Measurements from ENCODE around the gene SLC25A43.
"Not testable (repeated sequence)": the region's sequence is repeated elsewhere in the genome, so short reads cannot be mapped to it uniquely, and the experiment has no call there.

Gene SLC25A43

DNA sequence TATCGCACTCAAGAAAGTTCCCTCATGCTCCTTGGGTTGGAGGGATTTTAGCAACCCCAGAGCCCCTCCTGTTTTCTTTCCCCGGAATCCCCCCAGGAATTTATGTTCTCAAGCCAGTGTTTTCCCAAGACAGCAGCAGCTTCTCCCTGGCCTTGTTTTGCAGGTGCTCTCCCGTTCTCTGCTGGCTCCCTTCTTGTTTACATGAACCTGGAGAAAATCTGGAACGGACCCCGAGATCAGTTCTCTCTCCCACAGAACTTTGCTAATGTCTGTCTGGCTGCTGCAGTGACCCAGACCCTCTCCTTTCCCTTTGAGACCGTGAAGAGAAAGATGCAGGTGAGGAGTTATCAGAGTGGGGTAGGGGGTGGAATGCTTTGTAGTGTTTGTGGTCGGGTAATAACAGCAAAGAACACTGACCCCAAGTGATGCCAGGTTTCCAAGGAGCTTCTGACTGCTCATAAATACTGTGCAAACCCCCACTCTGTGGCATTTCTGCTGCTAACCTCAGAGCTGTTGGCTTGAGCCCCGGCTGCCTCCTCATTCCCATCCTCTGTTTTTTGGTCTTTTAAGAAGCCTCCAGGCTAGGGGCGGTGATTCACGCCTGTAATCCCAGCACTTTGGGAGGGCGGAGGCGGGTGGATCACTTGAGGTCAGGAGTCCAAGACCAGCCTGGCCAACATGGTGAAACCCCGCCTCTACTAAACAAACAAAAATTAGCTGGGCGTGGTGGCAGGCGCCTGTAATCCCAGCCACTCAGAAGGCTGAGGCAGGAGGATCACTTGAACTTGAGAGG lies 11.1 kb downstream of the SLC25A43 start:
- DNase-seq: no peak

- DNase-seq: no peak
Measured at GRCh38 chrX:119410854-119411253, 11.7 kb downstream of the SLC25A43 start.

GRCh38 chrX:119411959-119412358 lies 12.8 kb downstream of the SLC25A43 start:
- no peak for DNase-seq

GRCh38 chrX:119417376-119417775 lies 18.2 kb downstream of the SLC25A43 start:
- no peak for DNase-seq

DNA sequence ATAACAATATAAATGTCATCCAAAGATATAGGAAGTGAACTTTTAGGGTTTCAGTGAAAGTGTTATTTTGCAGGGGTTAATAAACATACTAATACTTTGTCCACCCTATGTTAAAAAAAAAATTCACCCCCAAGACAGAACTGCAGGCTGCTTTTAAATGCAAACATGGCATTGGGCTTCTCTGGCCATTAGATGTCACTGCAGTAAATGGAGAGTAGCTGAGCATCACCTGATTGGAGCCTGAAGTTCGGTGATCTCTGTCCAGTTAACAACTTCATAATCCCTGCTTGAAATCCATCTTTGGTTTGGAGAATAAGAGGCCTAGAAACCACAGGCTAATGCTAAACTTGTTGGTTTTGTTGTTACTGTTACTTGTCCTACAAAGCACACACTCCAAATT lies 18.7 kb downstream of the SLC25A43 start:
- no peak for DNase-seq

GRCh38 chrX:119419146-119419545 lies 20.0 kb downstream of the SLC25A43 start:
- no peak for DNase-seq

GRCh38 chrX:119419898-119420297 lies 20.8 kb downstream of the SLC25A43 start:
- no peak for DNase-seq

DNA sequence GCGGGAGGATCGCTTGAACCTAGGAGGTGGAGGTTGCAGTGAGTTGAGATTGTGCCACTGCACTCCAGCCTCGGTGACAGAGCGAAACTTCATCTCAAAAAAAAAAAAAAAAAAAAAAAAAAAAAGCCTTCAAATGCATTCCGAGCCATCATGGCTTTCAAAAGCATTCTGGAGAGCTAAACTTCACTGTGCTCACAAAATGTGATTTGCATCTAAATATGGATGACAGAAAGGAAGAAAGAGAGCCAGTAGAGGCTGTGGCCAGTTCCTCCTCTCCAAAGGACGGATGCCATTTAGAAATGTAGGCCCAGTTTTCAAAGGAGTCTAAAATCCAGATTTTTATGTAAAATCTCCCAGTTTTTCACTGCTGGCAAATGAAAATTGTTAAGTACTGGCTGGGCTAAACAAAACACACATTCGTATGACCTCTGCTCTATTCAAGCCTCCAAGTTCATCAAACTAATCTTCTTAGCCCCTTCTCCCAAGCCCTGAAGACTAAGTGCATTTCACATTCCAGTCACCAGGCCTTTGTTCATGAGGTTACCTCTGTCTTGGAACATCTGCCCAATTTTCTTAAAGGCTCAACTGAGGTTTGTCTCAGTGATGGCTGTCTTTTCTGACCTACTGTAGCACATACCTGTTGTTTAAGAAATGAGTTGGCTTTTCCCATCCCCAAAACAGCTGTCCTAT lies 22.0 kb downstream of the SLC25A43 start:
- no peak for DNase-seq

DNA sequence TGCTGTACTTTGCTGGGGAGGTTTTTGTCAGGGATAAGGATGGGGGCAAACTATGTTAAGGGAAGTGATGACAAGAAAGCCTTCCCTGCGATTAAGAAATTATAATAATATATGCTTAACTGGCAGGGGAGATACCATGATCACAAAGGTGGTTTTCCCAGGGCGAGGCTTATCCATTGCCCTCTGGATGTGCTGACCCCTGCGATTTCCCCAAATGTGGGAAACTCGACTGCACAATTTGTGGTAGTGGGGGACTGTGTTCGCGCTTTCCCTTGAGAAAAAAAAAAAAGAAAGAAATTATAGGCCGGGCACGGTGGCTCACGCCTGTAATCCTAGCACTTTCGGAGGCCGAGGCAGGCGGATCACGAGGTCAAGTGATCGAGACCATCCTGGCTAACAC lies 24.5 kb downstream of the SLC25A43 start:
- DNase-seq: no peak

DNA sequence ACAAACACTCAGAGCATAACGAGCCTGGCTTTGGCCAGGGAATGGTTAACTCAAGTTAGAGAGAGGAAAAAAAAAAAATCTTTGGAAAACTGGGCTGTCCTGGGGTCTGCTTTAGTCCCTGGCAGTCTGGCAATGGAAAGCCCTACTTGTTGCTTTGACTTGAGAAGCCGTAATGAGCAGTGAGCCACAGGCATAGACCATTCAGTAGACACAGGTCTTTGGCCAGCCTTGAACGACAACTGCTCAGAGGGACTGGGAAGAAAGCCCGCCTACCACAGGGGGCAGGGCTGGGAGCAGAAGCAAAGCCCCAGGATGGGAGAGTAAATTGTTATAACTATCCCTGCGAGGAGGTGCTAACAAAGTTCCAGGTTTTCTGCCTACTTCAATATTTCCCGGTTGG lies 25.9 kb downstream of the SLC25A43 start:
- DNase-seq: no peak

- no peak for DNase-seq
Measured at GRCh38 chrX:119427024-119427794, 28.1 kb downstream of the SLC25A43 start.

- no peak for DNase-seq
Measured at GRCh38 chrX:119427795-119428185, 28.7 kb downstream of the SLC25A43 start.

GRCh38 chrX:119429471-119429870 lies 30.3 kb downstream of the SLC25A43 start:
- no peak for DNase-seq

GRCh38 chrX:119441295-119441694 lies 42.2 kb downstream of the SLC25A43 start:
- DNase-seq: not testable (repeated sequence)

- DNase-seq: no peak
Measured at GRCh38 chrX:119442286-119442685, 43.1 kb downstream of the SLC25A43 start.

DNA sequence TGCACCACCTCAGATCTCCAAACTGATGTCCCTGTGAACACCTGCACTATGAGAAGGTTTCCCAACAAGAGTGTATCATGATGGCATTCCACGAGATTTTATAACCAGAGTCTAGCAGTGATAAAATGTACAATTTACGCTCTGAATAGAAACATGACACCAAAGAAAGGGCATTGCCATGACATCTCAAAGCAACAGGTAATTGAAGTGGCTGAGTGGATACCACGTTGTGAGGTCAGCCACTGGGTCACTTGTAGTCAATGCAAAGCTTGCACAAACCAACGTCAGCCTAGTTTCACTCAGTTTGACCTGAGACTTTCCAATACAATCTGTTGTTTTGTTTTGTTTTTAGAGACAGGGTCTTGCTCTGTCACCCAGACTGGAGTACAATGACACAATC lies 54.1 kb downstream of the SLC25A43 start:
- no peak for DNase-seq

GRCh38 chrX:119455264-119455663 lies 56.1 kb downstream of the SLC25A43 start:
- no peak for DNase-seq

DNA sequence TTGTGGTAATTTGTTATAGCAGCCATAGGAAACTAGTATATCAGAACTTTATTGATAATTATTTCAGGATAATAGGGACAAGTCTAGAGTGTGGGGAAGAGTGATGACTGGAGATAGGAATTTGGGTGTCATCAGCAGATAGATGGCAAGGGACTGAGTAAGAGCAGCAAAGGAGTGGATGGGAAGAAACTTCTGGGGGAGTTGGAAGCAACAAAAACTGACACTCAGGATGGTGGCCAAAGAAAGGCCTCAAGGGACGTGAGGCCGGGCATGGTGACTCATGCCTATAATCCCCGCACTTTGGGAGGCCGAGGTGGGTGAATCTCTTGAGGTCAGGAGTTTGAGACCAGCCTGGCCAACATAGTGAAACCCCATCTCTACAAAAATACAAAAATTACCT lies 60.0 kb downstream of the SLC25A43 start:
- DNase-seq: no peak

DNA sequence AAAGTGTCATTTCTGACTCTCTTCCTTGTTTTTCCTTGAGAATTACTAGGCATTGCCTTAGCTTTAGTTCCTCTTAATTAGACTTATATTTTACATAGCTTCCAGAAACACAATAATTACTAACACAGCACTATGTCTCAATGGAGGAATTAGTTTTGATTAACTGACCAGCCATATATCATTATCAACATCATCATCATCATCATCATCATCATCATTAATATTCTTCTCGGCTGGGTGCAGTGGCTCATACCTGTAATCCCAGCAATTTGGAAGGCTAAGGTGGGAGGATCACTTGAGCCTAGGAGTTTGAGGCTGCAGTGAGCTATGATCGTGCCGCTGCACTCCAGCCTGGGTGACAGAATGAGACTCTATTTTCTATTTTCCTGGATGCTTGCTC lies 66.4 kb downstream of the SLC25A43 start:
- no peak for DNase-seq

DNA sequence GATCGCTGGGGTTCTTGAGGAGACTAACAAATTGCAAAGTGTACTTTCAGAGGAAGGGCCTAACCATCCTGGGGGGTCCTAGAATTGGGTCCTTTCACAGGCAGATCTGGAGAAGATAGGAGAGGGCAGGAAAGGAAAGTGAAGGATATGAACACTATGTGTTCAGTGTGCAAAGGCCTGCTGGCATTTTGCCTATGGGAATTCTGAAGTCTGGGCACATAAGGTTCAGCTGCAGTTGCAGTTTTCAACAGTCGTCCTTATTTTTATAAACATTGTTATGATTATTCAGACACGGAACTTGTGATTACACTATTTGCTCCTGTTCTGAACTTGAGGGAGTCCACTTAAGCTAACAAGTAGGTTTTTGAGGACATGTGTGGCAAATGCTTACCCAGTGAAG lies 67.8 kb downstream of the SLC25A43 start:
- no peak for DNase-seq

DNA sequence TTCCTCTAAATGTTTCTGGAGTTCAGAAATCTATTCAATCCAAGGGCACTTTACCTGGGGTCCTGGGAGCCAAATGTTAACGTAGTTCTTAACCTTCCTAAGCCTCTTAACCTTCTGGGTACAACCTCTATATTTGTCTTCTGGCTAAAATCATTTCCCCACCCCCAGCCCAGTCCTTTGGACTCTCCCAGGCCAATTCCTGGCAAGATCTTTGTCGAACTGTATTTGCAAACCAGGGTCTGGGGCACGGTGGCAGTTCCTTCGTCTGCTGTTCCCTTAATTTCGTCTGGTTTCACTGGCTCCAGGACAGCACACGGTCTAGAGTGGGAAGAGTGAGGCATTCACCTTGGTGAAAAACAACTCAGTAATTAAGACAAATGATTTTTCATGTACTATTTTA lies 68.3 kb downstream of the SLC25A43 start:
- DNase-seq: no peak

- DNase-seq: peak; percentile 82
Measured at GRCh38 chrX:119467842-119468550, 68.9 kb downstream of the SLC25A43 start, which contains the start of gene SLC25A5. TSS of gene SLC25A5 (plus strand) at chrX:119468444. CDS start at chrX:119468516, 72 bp downstream.
